NOMO-1 treated with DMSO at 0.1 percent for 48 hours (cell line): ENCODE data around the gene GYS1.

Experiments used
- DNase-seq: peaks from one replicate; lab custom pipeline; 2025; ENCODE audit not compliant: unreplicated experiment; lab: John Stamatoyannopoulos, UW

Gene GYS1

DNA sequence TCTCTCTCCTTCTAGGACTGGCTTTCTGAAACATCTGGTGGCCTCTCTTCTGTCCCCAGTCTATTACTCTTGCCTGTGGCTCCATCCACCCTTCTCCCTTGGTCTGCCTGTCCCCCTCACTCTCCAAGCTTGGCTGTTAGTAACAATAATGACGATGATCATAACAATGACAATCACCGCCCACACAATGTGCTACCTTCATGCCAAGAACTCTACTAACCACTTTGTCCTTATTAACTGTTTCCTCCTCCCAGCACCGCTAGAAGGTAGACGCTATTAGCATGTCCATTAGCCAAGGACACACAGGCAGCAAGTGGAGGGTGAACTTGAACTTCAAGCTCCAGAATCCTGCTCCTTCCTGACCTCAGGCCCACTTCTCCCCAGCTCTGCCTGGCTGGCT is 2.7 kb downstream of the GYS1 start:
- no peak for DNase-seq

DNA sequence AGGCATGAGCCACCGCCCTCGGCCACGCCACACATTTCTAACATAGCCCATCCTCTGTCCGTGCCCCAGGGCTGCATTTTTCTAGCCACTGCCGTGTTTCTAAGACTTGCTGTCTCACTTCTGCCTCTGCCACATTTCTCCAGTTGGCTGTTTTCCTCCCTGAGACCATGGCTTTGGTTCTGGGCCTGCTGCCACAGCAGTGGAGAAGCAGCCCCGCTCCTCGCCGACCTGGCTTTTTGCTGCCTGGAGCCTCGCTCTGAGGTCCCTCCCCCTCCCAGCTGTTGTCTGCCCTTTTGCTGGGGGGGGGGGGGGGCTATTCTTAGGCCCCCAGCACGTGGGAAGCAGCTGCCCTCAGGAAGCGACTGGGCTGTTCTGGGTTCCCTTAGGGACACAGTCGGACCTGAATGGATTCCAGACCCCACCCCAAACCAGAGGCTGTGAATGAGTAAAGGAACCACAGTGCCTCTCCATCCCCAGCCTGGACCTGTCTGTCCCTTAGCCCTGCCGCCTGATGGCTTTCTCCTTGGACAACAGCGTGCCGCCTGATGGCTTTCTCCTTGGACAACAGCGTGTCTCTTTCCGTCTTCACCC is 3.3 kb downstream of the GYS1 start:
- DNase-seq = no peak

DNA sequence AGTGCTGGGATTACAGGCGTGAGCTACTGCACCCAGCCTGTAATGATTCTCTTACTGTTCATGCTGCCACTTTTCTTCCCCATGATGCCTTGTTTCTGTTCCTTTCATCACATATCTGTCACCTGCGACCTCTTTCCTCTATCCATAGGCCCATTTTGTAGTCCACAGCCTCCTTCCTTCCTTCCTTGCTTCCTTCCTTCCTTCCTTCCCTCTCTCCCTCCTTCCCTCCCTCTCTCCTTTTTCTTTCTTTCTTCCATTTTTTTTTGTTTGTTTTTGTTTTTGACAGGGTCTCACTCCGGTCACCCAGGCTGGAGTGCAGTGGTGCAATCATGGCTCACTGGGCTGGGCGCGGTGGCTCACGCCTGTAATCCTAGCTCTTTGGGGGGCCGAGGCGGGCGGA is 4.2 kb downstream of the GYS1 start:
- DNase-seq = no peak

DNA sequence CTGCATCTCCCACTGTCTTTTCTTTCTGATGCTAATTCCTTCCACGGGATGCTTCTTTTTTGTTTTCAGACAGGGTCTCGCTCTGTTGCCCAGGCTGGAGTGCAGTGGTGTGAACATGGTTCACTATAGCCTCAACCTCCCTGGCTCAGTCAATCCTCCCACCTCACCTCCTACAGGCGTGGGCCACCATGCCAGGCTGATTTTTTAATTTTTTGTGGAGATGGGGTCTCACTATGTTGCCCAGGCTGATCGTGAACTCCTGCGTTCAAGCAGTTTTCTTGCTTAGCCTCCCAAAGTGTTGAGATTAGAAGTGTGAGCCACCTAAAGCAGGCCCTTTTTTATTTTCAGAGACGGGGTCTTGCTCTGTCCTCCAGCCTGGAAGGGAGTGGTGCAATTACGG is 4.8 kb downstream of the GYS1 start:
- no peak for DNase-seq

DNA sequence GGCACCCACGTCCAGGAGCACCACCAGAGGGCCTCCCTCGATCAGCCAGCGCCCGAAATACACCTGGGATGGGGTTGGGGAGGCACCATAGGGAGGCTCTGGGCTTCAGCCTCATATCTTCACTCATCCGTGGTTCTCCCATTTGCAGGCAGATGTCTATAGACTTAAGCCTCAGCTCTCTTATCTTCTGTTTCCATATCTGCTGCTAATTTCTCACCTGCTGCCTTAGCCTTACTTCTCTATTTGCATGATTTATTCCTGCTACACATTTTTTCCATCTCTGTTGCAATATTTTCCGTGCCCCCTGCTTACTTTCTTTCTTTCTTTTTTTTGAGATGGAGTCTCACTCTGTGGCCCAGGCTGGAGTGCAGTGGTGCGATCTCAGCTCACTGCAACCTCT is 5.8 kb downstream of the GYS1 start:
- no peak for DNase-seq

DNA sequence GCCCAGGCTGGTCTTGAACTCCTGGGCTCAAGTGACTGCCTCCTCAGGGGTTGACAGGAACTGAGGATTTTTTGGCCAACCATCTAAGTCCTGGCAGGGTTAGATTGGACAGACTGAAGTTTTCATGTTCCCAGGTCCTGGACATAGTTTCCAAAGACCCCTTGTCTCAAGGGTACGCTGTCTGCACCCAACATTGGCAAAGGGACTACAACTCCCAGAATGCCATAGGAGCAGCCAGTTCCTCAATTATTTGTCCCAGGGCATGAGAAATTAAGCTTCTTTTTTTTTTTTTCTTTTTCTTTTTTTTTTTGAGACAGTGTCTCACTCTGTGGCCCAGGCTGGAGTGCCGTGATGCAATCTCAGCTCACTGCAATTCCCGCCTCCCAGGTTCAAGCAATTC is 6.9 kb downstream of the GYS1 start:
- DNase-seq = no peak

DNA sequence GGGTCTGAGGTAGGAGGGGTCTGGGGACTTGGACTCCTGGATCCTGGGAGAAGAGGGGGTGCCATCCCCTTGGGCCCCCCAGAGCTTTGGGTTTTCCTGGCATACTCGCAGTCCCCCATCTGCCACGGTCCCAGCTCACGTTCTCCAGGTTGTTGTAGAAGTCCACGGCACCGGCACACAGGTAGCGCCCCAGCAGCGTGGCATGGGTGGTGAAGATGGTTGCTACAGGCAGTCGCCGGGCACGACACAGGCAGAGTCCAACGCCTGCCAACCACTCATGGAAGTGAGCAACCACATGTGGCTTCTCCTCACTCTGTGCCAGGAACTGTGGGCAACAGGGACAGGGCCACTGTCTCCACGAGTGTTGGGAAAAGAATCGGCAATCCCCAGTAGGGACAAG is 7.4 kb downstream of the GYS1 start:
- DNase-seq = no peak

DNA sequence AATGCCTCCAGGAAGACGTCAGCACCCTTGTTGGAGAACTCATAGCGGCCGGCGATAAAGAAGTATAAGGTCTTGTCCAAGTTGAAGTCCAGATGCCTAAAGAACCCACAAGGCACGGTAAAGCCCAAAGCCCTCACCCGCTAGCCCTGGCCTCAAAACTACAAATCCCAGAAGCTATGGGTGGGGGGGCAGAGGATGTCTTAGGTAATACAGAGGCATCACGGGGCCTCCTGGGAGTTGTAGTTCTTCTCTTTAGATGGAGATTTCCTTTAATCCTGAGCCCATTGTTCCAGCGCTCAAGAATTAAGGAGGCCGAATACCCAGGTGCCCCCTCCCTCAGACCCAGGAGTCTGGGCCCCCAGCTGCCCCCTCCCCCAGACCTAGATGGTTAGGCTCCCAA is 10.8 kb downstream of the GYS1 start:
- DNase-seq = no peak

DNA sequence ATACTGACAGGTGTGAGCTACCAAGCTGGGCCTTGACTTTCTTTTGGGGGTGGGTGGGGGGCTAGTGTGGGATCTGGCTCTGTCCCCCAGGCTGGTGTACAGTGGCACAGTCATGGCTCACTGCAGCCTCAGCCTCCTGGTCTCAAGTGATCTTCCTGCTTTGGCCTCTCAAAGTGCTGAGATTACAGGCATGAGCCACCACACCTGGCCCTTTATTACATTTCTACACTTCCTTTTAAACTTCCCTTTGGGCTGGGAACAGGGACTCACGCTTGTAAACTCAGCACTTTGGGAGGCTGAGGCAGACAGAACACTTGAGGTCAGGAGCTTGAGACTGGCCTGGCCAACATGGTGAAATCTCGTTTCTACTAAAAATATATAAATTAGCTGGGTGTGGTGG is 16.0 kb downstream of the GYS1 start:
- no peak for DNase-seq

DNA sequence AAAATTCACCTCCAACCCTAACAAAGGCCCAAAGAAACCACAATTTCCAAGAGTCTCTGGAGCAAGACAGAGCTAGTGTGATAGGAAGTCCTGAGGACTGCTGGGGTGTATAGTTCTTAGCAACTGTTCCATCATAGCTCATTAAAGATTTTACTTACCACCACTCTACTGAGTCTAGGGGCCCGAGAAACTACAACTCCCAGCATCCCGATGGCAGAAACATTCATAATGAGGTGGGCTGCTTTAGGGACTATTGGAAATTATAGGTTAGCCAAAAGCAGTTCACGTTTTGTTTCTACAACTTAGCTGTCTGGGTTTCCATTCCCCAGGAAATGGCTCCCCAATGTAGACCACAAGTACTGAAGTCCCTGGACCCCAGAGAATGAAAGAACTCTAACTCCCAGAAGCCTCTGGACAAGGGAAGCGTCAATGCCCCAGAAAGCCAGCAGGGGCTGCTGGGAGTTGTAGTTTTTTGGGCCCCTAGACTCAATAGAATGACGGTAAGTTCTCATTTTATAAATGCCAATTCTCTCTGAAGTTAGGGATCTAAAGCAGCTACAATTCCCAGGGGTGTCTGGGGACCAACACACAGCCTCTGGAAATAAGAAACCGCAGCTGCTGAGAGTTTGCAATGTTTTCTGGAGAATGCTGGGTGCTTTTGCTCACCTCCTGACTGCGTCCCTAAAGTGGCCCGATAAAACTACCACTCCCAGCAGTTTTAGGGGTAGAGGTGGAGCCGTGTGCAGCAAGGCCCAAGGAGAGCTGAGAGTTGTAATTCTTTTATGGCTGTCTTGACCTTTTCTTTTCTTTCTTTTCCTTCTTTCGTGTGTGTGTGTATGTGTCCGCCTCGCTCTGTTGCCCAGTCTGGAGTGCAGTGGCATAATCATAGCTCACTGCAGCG is 16.9 kb downstream of the GYS1 start:
- DNase-seq = peak; percentile 8

DNA sequence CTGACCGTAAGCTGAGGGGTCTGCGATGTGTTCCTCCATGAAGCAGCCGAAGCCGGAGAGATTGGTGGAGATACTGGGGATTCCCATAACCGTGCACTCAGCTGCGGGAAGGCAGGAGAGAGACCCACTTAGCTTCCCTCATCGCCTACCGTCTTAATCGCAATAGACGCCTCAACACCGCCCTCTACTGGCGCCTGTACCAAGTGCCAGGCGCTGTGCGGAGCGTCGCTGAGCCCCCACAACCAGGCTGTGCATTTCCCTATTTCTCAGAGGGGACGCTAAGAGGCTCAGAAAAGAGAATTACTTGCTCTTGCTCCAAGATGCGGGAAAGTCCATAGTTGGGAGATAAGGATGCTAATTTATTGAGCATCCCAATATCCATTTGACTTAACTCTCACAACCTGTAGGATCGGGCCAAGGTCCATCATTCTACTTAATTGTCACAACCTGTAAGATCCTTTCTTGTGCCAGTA is 22.1 kb downstream of the GYS1 start:
- peak; percentile 81 for DNase-seq

DNA sequence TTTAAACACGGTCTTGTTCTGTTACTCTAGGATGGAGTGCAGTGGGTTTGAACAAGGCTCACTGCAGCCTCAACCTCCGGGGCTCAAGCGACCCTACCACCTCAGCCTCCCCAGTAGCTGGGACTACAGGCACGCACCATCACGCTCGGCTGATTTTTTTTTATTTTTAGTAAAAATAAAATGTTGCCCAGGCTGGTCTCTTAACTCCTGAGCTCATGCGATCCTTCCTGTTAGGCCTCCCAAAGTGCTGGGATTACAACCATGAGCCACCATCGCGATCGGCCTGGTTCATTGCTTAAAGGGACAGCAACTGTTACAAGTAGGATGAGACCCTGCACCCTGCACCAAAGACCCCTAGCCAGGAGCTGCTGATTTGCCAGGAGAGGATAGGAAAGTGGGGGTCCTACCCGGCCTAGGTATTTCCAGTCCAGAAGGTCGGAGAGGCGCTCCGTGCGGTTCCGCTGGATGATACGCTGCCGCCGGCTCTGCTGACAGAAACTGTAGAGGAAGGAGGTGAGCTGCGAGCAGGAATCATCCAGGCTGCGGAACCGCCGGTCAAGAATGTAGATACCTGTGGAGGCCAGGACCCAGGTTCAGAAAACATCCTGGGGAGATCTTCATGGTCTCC is 22.9 kb downstream of the GYS1 start:
- no peak for DNase-seq

DNA sequence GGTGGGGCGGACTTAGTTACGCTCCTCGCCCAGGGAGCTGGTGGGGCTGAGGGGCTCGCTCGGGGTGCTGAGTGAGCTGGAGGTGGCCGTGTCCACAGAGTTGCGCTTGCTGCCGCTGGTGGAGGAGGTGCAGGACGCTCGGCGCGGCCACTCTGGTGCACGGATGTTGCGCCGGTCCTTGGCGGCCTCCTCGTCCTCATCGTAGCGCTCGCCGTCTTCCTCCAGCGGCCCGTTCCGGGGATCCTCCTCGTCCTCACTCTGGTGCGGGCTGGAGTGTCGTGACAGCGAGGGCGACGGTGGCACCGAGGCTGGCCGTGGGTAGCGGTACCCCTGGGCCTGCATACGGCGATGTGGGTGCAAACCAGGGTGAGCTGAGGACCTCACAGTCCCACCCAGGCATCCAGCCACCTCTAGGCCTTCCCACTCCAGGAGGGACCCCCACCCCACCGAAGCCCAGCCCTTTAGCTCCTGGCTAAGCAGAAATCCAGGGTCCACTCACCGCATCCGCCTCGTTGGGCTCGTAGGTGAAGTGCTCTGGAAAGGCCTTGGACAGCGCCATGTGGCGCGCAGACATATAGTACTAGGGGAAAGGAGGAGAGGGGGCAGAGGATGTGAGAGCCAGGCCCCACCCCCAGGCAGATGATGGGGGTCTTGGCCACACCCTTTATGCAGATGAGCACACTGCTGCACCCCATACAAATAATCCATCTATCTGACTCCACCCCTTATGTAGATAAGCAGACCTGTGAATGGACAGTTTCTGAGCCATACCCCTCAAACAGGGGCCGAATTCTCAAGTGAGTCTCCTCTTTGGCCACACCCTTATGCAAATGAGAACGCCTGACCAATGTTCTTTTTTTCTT is 23.6 kb downstream of the GYS1 start:
- DNase-seq = peak; percentile 9

DNA sequence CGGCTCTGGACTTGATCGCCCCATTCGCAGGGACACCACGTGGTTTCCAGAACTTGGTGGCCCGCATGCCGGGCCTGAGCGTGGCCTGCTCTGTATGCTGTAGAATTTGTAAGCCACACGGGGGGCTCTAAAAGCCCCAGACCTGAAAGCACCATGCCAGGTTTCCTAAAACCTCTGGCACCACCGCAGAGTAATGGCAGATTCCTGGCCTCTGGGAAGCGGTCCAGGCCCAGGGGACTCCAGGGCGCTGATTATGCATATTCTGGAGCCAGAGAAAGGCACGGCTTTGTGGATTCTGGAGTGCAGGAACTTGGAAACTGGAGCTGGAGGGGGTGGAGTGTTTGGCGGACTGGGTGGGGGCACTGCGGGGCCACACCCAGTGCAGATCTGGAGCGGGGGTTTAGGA is 24.3 kb downstream of the GYS1 start:
- DNase-seq = no peak

DNA sequence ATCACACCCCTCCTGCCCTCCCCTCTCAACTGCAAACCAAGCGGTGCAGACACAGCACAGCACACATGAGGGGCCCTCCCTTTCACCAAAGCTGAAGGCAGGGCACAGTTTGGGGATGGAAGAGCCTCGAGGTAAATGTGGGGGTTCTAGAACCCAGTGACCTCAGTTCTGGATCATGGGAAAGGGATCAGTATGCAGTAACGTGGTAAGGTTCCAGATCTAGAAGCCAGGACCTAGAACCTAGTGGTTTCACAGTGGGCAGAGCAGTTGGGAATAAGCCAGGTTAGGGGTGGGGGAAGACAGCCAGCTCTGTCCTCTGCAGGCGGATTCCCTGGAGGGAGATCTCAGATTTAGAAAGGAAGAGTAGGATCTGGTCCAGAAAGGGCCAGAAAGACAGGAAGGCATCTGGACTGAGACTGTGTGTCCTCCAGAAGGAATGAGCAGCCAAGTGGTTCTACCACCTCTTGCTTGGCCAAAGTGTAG is 24.9 kb downstream of the GYS1 start:
- DNase-seq = no peak

DNA sequence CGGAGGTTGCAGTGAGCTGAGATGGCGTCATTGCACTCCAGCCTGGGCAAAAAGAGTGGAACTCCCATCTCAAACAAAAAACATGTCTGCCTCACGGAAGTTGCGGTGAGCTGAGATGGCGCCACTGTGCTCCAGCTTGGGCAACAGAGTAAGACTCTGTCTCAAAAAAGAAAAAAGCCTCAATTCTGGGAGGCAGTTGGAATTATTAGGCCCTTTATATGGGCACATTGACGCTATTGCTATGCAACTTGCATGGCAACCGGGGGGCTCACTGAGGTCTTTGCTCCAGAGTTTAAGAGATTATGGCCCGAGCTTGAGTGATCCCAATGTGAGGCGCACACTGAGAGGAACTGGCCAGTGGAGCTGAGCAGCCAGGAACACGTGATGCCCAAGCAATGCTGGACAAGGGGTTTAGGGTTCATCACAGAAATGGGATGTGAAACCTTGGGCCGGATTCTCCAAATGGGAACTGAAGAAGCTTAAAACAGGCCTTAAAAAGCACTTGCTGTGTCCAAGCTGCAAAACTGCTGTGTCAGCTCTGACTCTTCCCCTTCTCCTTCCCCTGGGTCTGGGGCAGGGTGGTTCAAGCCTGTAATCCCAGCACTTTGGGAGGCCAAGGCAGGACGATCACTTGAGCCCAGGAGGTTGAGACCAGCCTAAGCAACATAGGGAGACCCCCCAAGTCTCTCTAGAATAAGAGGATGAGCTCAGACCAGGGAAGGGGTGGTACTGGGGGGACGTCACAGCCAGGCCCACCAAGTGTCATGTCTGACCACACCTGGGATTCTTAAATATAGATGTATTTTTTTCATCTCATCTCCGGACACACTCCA is 25.5 kb downstream of the GYS1 start:
- peak; percentile 95 for DNase-seq

DNA sequence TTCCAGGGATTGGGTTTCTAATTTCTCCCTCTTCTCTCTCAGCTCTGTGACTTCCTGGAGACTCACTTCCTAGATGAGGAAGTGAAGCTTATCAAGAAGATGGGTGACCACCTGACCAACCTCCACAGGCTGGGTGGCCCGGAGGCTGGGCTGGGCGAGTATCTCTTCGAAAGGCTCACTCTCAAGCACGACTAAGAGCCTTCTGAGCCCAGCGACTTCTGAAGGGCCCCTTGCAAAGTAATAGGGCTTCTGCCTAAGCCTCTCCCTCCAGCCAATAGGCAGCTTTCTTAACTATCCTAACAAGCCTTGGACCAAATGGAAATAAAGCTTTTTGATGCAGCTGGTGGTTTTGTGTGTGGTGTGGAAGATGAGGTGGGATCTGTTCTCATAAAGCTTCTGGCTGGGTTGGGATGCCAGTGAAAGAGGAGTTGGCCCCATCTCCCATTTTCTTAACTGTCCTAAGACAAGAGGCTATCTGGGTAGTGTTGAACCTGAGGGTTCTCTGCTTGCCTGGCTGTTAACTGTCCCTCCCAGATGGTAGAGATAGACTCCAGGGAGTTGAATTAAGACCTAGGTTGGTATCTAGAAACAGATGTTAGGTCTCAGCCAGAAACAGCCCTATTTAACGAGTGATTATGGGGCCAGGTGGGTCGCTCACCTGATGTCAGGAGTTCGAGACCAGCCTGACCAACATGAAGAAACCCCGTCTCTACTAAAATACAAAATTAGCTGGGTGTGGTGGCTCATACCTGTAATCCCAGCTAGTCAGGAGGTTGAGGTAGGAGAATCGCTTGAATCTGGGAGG is 26.4 kb downstream of the GYS1 start:
- DNase-seq = peak; percentile 34

DNA sequence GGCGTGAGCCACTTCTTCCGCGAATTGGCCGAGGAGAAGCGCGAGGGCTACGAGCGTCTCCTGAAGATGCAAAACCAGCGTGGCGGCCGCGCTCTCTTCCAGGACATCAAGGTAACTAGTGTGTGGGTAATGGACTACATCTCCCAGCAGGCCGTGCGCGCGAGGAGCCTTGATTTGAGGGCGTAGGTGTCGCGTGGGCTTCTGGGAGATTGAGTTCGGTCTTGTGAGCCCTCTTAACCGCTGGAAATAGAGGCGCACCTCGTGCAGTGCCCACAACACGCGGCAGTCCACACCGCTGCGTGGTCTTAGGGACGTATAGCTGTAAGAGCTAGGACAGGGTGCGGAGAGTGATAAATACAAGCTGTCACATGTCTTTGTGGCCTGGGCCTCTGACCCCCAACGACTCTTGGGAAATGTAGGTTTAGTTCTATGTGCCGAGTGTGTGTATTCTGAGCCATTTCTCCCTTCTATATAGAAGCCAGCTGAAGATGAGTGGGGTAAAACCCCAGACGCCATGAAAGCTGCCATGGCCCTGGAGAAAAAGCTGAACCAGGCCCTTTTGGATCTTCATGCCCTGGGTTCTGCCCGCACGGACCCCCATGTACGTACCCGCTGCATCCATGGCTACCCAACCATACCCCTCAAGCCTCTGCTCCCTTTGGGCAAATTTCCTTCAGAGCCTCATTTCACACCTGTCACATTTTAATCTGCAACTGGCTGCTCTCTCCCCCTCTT is 27.1 kb downstream of the GYS1 start:
- DNase-seq = peak; percentile 69
